NB4 (cell line): Measurements from ENCODE around the gene SRGAP1.

Source experiments
- POLR2A ChIP-seq: IDR thresholded peaks from 2 replicates; pipeline ENCODE4 v1.6.1; 2011; ENCODE audit warnings: mild to moderate bottlenecking; ENCODE audit not compliant: insufficient read length; ENCODE audit errors: extremely low read depth
- TF ChIP-seq, protein P1 (sequence below): IDR thresholded peaks from one replicate; pipeline ENCODE4 v1.5.1; 2012; ENCODE audit warnings: low read depth, low read length

DNA sequence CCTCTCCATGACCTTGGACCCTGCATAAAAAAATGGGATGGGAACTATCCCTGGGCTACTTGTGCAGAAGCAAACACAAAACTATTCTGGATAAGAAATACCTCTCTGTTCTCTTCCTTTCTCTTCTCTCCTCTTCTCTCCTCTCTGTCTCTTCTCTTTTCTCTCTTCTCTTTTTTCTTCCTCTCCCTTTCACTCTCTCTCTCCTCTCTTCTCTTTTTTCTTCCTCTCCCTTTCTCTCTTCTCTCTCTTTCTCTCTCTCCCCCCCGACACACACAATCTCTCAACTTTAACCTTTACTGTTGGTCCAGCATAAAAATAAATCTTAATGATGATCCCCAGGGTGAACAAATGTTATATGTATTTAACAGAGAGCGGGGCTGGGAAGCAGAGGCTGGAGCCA lies 141.4 kb downstream of the SRGAP1 start:
- TF ChIP-seq, protein P1, sequence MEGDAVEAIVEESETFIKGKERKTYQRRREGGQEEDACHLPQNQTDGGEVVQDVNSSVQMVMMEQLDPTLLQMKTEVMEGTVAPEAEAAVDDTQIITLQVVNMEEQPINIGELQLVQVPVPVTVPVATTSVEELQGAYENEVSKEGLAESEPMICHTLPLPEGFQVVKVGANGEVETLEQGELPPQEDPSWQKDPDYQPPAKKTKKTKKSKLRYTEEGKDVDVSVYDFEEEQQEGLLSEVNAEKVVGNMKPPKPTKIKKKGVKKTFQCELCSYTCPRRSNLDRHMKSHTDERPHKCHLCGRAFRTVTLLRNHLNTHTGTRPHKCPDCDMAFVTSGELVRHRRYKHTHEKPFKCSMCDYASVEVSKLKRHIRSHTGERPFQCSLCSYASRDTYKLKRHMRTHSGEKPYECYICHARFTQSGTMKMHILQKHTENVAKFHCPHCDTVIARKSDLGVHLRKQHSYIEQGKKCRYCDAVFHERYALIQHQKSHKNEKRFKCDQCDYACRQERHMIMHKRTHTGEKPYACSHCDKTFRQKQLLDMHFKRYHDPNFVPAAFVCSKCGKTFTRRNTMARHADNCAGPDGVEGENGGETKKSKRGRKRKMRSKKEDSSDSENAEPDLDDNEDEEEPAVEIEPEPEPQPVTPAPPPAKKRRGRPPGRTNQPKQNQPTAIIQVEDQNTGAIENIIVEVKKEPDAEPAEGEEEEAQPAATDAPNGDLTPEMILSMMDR = no peak
- TF ChIP-seq POLR2A = no peak
